Ovary (tissue), 9 donors: ENCODE data around the gene MCTP1. TPM values are rescaled to one million over a fixed set of nuclear protein-coding genes. Genes with fewer than 3 reads are reported as not detected.

Experiments
- DNase-seq, 5 donors: peaks; one replicate each; pipeline ENCODE4 v3.0.0-alpha.2; 2019 to 2020
- H3K27ac ChIP-seq, 2 donors: fragments of 200-600 bp; one replicate each; pipeline versions ENCODE4 v1.5.1 to v1.8.0; 2019 to 2022
- H3K27me3 ChIP-seq: fragments of 200-600 bp; one replicate; pipeline ENCODE4 v1.8.0; 2022
- H3K36me3 ChIP-seq: fragments of 200-600 bp; sonication (generic); one replicate; pipeline ENCODE4 v1.5.1; 2019
- H3K4me1 ChIP-seq: one replicate; pipeline ENCODE4 v1.8.1; 2013; ENCODE audit warnings: mild to moderate bottlenecking, moderate library complexity; ENCODE audit not compliant: insufficient read depth
- H3K4me3 ChIP-seq: fragments of 200-600 bp; sonication (generic); one replicate; pipeline ENCODE4 v1.5.1; 2017
- H3K9me3 ChIP-seq, 2 donors: fragments of 200-600 bp in 1 of 2; sonication (generic) in 1 of 2; one replicate each; pipeline versions ENCODE4 v1.5.1 to v1.8.1; 2013 to 2019; ENCODE audit warnings: mild to moderate bottlenecking in 1 of 2, moderate library complexity in 1 of 2
- EP300 ChIP-seq: sonication (generic); formaldehyde crosslinking; IDR thresholded peaks from one replicate; pipeline ENCODE4 v1.6.1; 2017; ENCODE audit warnings: antibody characterized with exemption
- POLR2A ChIP-seq: fragments of 450-650 bp; IDR thresholded peaks from one replicate; pipeline ENCODE4 v1.6.1; 2017; ENCODE audit warnings: antibody characterized with exemption, mild to moderate bottlenecking, moderate library complexity
- WGBS, 3 donors: extraction: QIAGEN DNeasy Blood & Tissue Kit in 1 of 3; methylation state at CpG; one replicate each; pipeline versions ENCODE4 v1.1.5 to v1.1.7; 2013 to 2017; 5-methylcytosine and 5-hydroxymethylcytosine counted together
- intact Hi-C, 4 donors: fragments of 100-400 bp; cut with DNase I; formaldehyde crosslinking; loops; one replicate each; pipeline versions ENCODE4 v1.11.0 to v1.15.1; 2022 to 2023
- polyA plus RNA-seq, 2 donors: library from polyadenylated mRNA; stranded (reverse); fragments of 200-250 nt in 1 of 2; fragments of 350-450 nt in 1 of 2; fragmentation: Illumina TruSeq in 1 of 2; extraction: RNeasy Lipid Tissue Mini Kit (QIAGEN cat#74804) in 1 of 2; gene quantifications; one replicate each; pipeline ENCODE4 v1.2.3, GENCODE V29; 2013 to 2014
- total RNA-seq, 7 donors: library from RNA; depleted of rRNA in 2 of 7; stranded (reverse); fragments of >200 nt in 2 of 7; fragmentation: NEBNext Ultra II Directional in 3 of 7; extraction: Animal tissue kit (Norgen Biotek cat#: 25700) in 3 of 7; gene quantifications; one replicate each; pipeline versions ENCODE4 v1.1.0 to v1.2.4, GENCODE V29; 2016 to 2023
- TF ChIP-seq, protein P1 (sequence below), 3 donors: fragments of 450-650 bp in 2 of 3; fragments of 200-600 bp in 1 of 3; IDR thresholded peaks; one replicate each; pipeline versions ENCODE4 v1.5.1 to v1.8.0; 2016 to 2022; ENCODE audit warnings: antibody characterized with exemption in 3 of 3, mild to moderate bottlenecking in 1 of 3
- donor health status: DM: no; HTN: no; CAD: no; lungs with moderate emphysema.
- donor health status: DM: no; HTN: no; CAD: no.
- donor health status: Bipolar disorder and iron deficiency.
- donor health status: DM: yes; HTN: yes; CAD: no.
- donor health status: DM: no; HTN: no; CAD: no.
- donor health status: DM: yes; HTN: yes; CAD: no.

MCTP1 gene
- total and polyA plus RNA-seq, 9 donors = 1.7 to 11.4 (median 5.0) TPM

DNA sequence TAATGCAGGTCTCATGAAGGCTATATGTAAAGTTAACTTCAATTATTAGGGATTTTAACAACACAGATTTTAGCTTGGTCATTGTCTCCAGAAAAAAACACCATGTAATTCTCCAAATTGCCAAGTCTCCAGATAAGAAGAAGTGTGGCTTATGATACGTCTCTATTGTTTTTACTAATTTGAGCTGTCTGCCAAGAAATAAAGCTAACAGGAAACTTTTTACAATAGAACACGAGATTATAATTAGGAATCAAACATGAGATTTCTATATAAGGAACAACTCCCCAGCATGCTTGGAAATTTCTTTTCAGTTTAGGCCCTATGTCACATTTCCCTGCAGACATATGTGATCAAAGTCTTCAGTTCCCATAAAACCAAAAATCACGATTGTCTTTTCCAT lies 142.7 kb downstream of the MCTP1 start:
- Histone ChIP-seq H3K4me3 (no peak overlapping the region), H3K9me3 (no peaks in the 10 kb centered on the region), H3K27me3 (no peaks in the 10 kb centered on the region), H3K27ac (no peak overlapping the region), H3K4me1 (no peaks in the 10 kb centered on the region), H3K36me3 (no peaks in the 10 kb centered on the region)
- DNase-seq = no peak
- TF ChIP-seq, protein P1, sequence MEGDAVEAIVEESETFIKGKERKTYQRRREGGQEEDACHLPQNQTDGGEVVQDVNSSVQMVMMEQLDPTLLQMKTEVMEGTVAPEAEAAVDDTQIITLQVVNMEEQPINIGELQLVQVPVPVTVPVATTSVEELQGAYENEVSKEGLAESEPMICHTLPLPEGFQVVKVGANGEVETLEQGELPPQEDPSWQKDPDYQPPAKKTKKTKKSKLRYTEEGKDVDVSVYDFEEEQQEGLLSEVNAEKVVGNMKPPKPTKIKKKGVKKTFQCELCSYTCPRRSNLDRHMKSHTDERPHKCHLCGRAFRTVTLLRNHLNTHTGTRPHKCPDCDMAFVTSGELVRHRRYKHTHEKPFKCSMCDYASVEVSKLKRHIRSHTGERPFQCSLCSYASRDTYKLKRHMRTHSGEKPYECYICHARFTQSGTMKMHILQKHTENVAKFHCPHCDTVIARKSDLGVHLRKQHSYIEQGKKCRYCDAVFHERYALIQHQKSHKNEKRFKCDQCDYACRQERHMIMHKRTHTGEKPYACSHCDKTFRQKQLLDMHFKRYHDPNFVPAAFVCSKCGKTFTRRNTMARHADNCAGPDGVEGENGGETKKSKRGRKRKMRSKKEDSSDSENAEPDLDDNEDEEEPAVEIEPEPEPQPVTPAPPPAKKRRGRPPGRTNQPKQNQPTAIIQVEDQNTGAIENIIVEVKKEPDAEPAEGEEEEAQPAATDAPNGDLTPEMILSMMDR (IDR thresholded peaks at IDR 0.05) = no peak
- no peak for TF ChIP-seq POLR2A
- TF ChIP-seq EP300 = no peak
- 39 to 48% (median 44%) methylated on average over 3 of the region's 3 CpGs for WGBS, 3 donors
- intact Hi-C loops = no loop called here

DNA sequence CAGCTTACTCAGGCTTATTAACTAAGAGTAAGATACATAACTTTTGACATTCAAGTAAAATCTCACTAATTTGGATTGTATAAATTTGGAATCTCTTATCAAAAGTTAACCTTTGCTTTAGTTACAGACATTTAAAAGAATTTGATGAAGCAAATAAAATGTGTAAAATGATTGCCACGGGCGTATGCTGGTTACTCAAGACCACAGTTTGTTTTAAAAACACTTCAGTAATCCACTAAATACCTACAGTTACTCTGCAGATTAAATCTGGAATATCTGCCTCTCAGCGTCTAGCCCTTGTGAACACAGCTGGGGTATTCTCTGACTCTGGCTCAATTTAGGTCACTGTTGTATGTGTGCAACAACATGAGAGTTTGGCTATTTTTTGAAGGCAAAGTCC lies 143.8 kb downstream of the MCTP1 start:
- Histone ChIP-seq H3K4me1 (no peaks in the 10 kb centered on the region), H3K27ac (no peak overlapping the region), H3K27me3 (no peaks in the 10 kb centered on the region), H3K9me3 (no peaks in the 10 kb centered on the region), H3K36me3 (no peaks in the 10 kb centered on the region), H3K4me3 (no peak overlapping the region)
- intact Hi-C loops = no loop called here
- no peak for DNase-seq
- WGBS, 3 donors = 72 to 89% (median 75%) methylated on average over 3 of the region's 3 CpGs
- TF ChIP-seq, protein P1 (IDR thresholded peaks at IDR 0.05) = no peak
- TF ChIP-seq POLR2A (no peak), EP300 (no peak)

DNA sequence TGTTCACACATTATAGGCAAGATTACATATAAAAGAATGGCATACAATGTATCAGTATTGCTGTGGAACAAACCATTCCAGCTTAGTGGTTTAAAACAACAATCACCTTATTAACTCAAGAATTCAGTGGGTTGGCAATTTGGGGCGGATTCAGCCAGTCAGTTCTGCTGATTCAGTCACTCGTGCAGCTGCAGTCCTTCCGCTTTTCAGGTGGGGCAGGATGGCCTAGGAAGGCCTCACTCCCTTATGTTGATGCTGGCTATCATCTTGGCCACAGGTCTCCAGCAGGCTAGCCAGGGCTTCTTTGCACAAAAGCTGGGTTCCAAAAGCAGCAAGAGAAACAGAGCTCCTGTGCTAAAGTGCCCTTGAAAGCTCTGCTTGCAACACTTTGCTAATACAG lies 150.6 kb downstream of the MCTP1 start:
- WGBS, 3 donors = 62 to 66% (median 66%) methylated on average over 3 of the region's 3 CpGs
- H3K36me3 ChIP-seq = no peaks in the 10 kb centered on the region
- TF ChIP-seq EP300 = no peak
- no peak for TF ChIP-seq POLR2A
- TF ChIP-seq, protein P1 (IDR thresholded peaks at IDR 0.05) = no peak
- intact Hi-C loops = no loop called here
- H3K4me3 ChIP-seq = no peak overlapping the region
- no peak for DNase-seq
- H3K4me1 ChIP-seq = no peaks in the 10 kb centered on the region
- H3K9me3 ChIP-seq = no peaks in the 10 kb centered on the region
- H3K27me3 ChIP-seq = no peaks in the 10 kb centered on the region
- no peak overlapping the region for H3K27ac ChIP-seq

DNA sequence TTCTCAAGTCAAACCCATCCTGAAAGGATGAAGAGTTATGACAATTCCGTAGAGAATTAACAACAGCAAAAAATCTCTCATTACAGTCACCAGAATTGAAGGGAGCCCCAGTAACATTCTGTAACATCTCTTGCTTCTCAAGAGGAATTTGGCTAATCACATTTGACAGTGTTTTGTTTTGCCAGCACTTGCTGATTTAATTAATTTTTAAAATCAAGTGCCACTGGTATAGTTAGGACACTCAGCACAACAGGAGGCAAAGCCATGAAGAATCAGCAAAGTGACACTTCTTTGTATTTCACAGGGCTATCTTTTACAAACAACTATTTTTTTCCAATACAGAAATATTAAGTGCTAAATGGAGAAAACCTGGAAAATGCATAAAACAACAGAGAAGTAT lies 152.8 kb downstream of the MCTP1 start:
- TF ChIP-seq, protein P1 (IDR thresholded peaks at IDR 0.05) = no peak
- TF ChIP-seq EP300 (no peak), POLR2A (no peak)
- no peaks in the 10 kb centered on the region for H3K9me3 ChIP-seq
- H3K4me3 ChIP-seq = no peak overlapping the region
- H3K27ac ChIP-seq = no peak overlapping the region
- DNase-seq = no peak
- intact Hi-C loops = no loop called here
- no peaks in the 10 kb centered on the region for H3K36me3 ChIP-seq
- no peaks in the 10 kb centered on the region for H3K27me3 ChIP-seq
- no peaks in the 10 kb centered on the region for H3K4me1 ChIP-seq
- WGBS, 3 donors = 60 to 81% (median 68%) methylated on average over 1 of the region's 1 CpG

DNA sequence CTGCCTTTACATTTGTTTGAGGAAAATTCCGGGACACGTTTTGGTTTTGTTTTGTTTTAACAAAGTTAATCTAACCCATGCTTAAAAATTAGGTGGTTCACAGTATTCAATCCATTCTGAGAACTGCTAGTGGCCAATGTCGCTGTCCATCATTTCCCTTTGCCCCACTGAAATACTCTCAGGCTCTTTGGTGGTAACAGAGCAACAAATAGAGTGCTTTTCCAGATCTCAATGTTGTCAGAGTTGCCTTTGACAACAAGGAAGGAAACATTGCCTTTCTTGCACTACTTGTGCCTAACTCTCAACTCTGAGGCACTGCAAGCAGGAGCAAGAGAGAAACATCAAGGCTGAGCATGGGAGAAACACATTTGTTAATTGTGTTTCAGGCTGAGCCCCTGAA lies 154.0 kb downstream of the MCTP1 start:
- no peak for DNase-seq
- Histone ChIP-seq H3K36me3 (no peaks in the 10 kb centered on the region), H3K4me3 (no peak overlapping the region), H3K27me3 (no peaks in the 10 kb centered on the region), H3K9me3 (no peaks in the 10 kb centered on the region), H3K27ac (no peak overlapping the region), H3K4me1 (no peaks in the 10 kb centered on the region)
- intact Hi-C loops = no loop called here
- WGBS, 3 donors = 74 to 85% (median 78%) methylated on average over 3 of the region's 3 CpGs
- TF ChIP-seq EP300 (no peak), POLR2A (no peak)
- TF ChIP-seq, protein P1 (IDR thresholded peaks at IDR 0.05) = no peak
